Suprapubic skin (tissue), 3 donors: ENCODE results near the gene TSPAN14.

Experiments
- EP300 ChIP-seq: sonication (generic); formaldehyde crosslinking; IDR thresholded peaks from one replicate; pipeline ENCODE4 v1.6.1; 2017; ENCODE audit warnings: antibody characterized with exemption
- POLR2A ChIP-seq, 2 donors: fragments of 450-650 bp; IDR thresholded peaks; one replicate each; pipeline ENCODE4 v1.6.1; 2017; ENCODE audit warnings: antibody characterized with exemption in 2 of 2, mild to moderate bottlenecking in 2 of 2, moderate library complexity in 2 of 2
- TF ChIP-seq, protein P1 (sequence below), 2 donors: fragments of 200-600 bp in 1 of 2; fragments of 450-650 bp in 1 of 2; sonication (generic) in 1 of 2; IDR thresholded peaks; one replicate each; pipeline ENCODE4 v1.5.1; 2016 to 2019; ENCODE audit warnings: antibody characterized with exemption in 2 of 2, mild to moderate bottlenecking in 1 of 2, moderate library complexity in 1 of 2

DNA sequence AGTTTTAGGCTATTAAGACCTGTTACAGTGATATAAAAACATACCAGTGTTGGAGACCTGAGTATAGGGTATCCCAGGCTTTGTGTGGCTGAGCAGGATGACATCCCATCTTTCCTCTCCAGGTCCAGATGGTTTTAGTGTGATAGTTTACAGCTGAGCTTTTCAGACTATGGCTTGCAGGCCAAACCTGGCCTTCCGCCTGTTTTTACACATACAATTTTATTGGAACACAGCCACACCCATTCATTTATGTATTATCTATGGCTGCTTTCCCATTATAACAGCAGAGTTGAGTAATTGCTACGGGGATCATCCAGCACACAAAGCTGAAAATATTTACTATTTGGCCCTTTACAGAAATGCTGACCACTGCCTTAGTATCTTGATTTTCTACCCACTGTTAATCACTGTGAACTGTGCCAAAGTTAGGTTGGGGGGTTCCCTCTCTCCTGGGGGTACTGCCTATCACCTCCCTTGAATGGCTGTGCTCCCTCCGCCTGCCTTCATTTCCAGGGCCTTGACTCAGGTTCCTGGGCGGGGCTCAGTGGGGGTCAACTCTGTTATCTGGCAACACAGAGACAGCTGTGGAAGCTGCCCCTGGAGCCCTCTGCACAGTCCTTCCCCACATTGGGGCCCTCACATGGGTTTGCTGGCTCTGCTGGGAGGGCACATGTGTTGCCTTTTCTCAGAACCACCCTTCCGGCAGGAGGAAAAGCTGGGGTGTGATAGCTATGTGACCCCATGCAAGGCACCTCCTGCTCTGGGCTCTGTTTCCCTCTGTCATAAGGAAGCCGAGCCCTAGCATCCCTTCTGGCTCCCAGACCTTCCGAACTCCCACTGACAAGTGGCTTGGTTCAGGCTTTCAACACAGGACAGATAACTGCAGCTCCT, 43.3 kb downstream of the TSPAN14 start:
- TF ChIP-seq POLR2A (IDR thresholded peaks at IDR 0.05) (no peak), EP300 (no peak)
- TF ChIP-seq, protein P1, sequence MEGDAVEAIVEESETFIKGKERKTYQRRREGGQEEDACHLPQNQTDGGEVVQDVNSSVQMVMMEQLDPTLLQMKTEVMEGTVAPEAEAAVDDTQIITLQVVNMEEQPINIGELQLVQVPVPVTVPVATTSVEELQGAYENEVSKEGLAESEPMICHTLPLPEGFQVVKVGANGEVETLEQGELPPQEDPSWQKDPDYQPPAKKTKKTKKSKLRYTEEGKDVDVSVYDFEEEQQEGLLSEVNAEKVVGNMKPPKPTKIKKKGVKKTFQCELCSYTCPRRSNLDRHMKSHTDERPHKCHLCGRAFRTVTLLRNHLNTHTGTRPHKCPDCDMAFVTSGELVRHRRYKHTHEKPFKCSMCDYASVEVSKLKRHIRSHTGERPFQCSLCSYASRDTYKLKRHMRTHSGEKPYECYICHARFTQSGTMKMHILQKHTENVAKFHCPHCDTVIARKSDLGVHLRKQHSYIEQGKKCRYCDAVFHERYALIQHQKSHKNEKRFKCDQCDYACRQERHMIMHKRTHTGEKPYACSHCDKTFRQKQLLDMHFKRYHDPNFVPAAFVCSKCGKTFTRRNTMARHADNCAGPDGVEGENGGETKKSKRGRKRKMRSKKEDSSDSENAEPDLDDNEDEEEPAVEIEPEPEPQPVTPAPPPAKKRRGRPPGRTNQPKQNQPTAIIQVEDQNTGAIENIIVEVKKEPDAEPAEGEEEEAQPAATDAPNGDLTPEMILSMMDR (IDR thresholded peaks at IDR 0.05) = no peak
